Common myeloid progenitor, CD34-positive (primary cell): ENCODE measurements around the gene TSPAN17.
A peak's percentile ranks its signal among the peaks of the same experiment; 100 is the strongest.

ENCODE experiments used
- CTCF ChIA-PET: fragments of 350-600 bp; sonication (Branson Sonifier 250); formaldehyde crosslinking; loops from one replicate; lab custom pipeline; 2021; ENCODE audit warnings: antibody characterized with exemption; lab: Charles Lee
- POLR2A ChIA-PET: fragments of 350-600 bp; sonication (Branson Sonifier 250); formaldehyde crosslinking; loops from one replicate; lab custom pipeline; 2021; ENCODE audit warnings: antibody characterized with exemption; lab: Charles Lee
- DNase-seq, 3 donors: peaks; one replicate each; pipeline versions ENCODE4 v3.0.0 to v3.0.0-alpha.2; 2013
- H3K27ac ChIP-seq, 2 experiments: 1 replicate in 1 of 2; 2 replicates in 1 of 2; pipeline ENCODE4 v1.7.0; 2013; ENCODE audit warnings: inconsistent platforms in 2 of 2, low read length in 2 of 2, mild to moderate bottlenecking in 2 of 2, low read depth in 1 of 2, moderate library complexity in 1 of 2; ENCODE audit not compliant: severe bottlenecking in 2 of 2, insufficient read depth in 1 of 2, poor library complexity in 1 of 2
- H3K27me3 ChIP-seq, 5 experiments: replicated peaks in 2 of 5; 1 replicate in 3 of 5; 2 replicates in 2 of 5; pipeline versions ENCODE4 v1.6.1 to v1.7.0; 2013; ENCODE audit warnings: low read length in 4 of 5, mild to moderate bottlenecking in 2 of 5, moderate library complexity in 2 of 5, inconsistent platforms in 1 of 5; ENCODE audit not compliant: insufficient read depth in 5 of 5, control insufficient read depth in 4 of 5
- H3K36me3 ChIP-seq, 4 experiments: 1 replicate in 2 of 4; 2 replicates in 2 of 4; pipeline versions ENCODE4 v1.6.1 to v1.7.0; 2013; ENCODE audit warnings: low read length in 3 of 4, control low read depth in 1 of 4, mild to moderate bottlenecking in 1 of 4; ENCODE audit not compliant: control insufficient read depth in 4 of 4, insufficient read depth in 4 of 4
- H3K4me1 ChIP-seq, 4 experiments: 1 replicate in 3 of 4; 2 replicates in 1 of 4; pipeline versions ENCODE4 v1.6.1 to v1.7.1; 2013; ENCODE audit warnings: low read length in 3 of 4, mild to moderate bottlenecking in 3 of 4, control low read depth in 1 of 4, inconsistent platforms in 1 of 4, moderate library complexity in 1 of 4; ENCODE audit not compliant: control insufficient read depth in 4 of 4, insufficient read depth in 4 of 4; ENCODE audit errors: control extremely low read depth in 1 of 4
- H3K4me3 ChIP-seq, 7 experiments: 1 replicate in 4 of 7; 2 replicates in 3 of 7; pipeline versions ENCODE4 v1.5.1 to v1.7.0; 2013; ENCODE audit warnings: mild to moderate bottlenecking in 7 of 7, low read length in 6 of 7, moderate library complexity in 6 of 7, inconsistent platforms in 2 of 7, low read depth in 2 of 7, control low read depth in 1 of 7; ENCODE audit not compliant: insufficient read depth in 4 of 7, control insufficient read depth in 1 of 7; ENCODE audit errors: extremely low read depth in 1 of 7
- H3K9me3 ChIP-seq, 5 experiments: 1 replicate in 4 of 5; 2 replicates in 1 of 5; pipeline versions ENCODE4 v1.6.1 to v1.7.1; 2013; ENCODE audit warnings: low read length in 4 of 5, mild to moderate bottlenecking in 2 of 5, inconsistent platforms in 1 of 5, low read depth in 1 of 5, moderate library complexity in 1 of 5; ENCODE audit not compliant: control insufficient read depth in 4 of 5, insufficient read depth in 2 of 5; ENCODE audit errors: control extremely low read depth in 1 of 5
- WGBS: methylation state at CpG from one replicate; pipeline ENCODE4 v1.1.5; 2013; ENCODE audit not compliant: insufficient coverage; 5-methylcytosine and 5-hydroxymethylcytosine counted together

Gene TSPAN17

DNA sequence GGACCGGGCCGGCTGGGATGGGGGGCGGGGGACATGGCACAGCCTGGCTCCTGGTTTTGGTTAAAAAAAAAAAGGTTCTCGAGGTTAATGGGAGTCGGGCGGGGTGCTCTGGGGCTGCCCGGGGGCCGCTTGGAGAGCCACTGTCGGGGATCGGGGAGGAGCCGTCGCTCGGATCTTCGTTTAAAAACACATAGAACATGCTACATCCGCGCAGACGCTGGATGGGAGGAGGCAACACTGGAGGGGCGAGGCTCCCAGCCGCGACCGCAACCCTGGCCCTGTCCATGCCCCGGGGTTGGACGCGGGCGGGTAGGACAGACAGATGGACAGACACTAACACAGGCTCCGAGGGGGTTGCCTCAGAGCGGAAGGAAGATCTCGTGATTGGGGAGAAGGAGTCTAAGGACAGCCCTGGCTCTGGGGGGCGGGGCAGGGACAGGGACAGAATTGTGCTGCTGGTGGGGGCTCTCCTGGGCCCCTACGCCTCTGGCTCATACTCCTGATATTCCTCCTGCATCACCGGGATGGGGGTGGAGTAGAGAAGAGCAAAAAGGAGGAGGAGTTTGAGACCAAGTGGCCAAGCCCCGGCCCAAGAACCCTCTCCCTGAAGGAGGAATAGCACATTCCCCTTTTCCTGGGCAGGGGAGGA, 26.8 kb upstream of the TSPAN17 start:
- Histone ChIP-seq H3K4me1 (peaks cover 0 to 23% (median 20%) of the 10 kb centered on the region in 4 experiments), H3K27me3 (peaks cover 0 to 91% (median 39%) of the 10 kb centered on the region in 5 experiments), H3K27ac (no peak overlapping the region), H3K36me3 (no peaks in the 10 kb centered on the region), H3K4me3 (no peak overlapping the region), H3K9me3 (peaks cover 0 to 5% (median 0%) of the 10 kb centered on the region in 5 experiments)
- ChIA-PET POLR2A (no interaction called here), CTCF (interaction anchor here (1.4 to 1.7 kb wide), 2 partner anchors 10 to 33 kb away, joined by 4 to 14 read pairs; partner anchors contain the start of genes EIF4E1B and SNCB)
- 6% methylated on average over 23 of the region's 32 CpGs for WGBS
- DNase-seq = no peak

DNA sequence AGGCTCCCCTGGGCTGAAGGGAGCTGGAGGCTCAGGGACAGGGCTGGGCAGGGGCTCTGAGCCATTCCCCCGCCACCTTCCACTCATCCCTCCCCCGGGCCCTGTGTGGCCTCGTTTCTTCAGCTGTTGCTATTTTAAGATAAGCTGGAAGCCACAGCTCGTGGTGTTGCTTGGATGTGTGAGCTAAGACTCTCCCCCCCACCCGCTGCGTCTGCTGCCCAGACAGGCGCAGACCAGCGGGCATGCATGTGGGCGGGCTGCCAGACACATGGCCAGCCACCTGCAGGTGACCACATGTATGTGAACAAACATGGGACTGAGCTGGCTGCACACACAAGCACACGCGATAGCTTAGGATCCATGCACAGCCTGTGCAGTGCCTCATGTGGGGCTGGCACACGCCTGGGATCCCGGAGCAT, 25.6 kb upstream of the TSPAN17 start:
- ChIA-PET POLR2A (interaction anchor here (0.5 kb wide), 1 partner anchor 26 kb away, joined by 4 read pairs; the partner anchor contains the start of gene TSPAN17), CTCF (interaction anchor here (1.0 to 2.0 kb wide), 9 partner anchors 9 to 37 kb away, joined by 3 to 14 read pairs (median 4); partner anchors contain the start of genes EIF4E1B, SNCB and TSPAN17)
- H3K9me3 ChIP-seq = peaks cover 0 to 5% (median 0%) of the 10 kb centered on the region in 5 experiments
- H3K27ac ChIP-seq = no peak overlapping the region
- peak in 1 of 3 donors; percentile 32 for DNase-seq
- H3K27me3 ChIP-seq = peaks cover 0 to 92% (median 40%) of the 10 kb centered on the region in 5 experiments
- H3K36me3 ChIP-seq = no peaks in the 10 kb centered on the region
- H3K4me1 ChIP-seq = peaks cover 0 to 23% (median 20%) of the 10 kb centered on the region in 4 experiments
- no peak overlapping the region for H3K4me3 ChIP-seq
- 77% methylated on average over 11 of the region's 13 CpGs for WGBS

DNA sequence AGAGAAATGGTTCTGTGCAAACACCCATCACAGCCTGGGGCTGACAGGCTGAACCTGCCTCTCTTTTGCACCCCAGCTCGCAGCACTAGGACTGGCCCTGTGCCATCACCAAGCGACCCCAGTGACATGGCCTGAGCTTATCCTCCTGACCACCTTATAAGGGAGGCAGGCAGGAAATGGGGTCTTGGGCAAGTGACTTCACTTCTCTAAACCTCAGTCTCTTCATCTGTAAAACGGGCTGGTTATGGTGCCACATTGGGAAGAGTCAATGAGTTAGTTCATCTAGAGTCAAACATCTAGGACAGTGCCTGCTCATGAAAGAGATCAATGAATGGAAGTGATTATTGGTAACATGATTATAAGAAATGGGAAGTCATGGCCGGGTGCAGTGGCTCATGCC, 23.1 kb upstream of the TSPAN17 start:
- H3K36me3 ChIP-seq = no peaks in the 10 kb centered on the region
- no peak for DNase-seq
- H3K4me1 ChIP-seq = peaks cover 0 to 20% (median 15%) of the 10 kb centered on the region in 4 experiments
- no peak overlapping the region for H3K4me3 ChIP-seq
- peaks cover 0 to 94% (median 36%) of the 10 kb centered on the region in 5 experiments for H3K27me3 ChIP-seq
- WGBS = 90% methylated on average over 3 of the region's 4 CpGs
- H3K9me3 ChIP-seq = peaks cover 0 to 5% (median 0%) of the 10 kb centered on the region in 5 experiments
- no peak overlapping the region for H3K27ac ChIP-seq
- POLR2A ChIA-PET = no interaction called here
- CTCF ChIA-PET = interaction anchor here (1.0 to 1.1 kb wide), 2 partner anchors 16 to 51 kb away, joined by 3 to 5 read pairs; no protein-coding TSS in a partner anchor

DNA sequence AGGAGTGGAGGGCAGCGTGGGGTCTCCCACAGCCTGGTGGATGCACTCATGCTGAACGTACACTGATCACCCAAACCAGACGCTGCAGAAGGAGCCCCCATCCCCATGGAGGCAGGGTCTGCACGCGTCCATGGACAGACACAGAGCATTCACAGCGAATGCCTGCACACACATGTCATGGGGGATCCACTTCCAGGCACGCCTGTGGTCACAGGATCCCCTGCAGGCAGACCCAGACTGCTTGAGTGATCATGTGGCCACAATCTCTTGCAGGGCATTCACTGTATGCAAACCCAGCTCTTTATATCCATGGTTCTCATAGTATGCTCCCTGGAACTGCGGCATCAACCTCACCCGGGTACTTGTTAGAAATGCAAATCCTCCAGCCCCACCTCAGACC, 22.3 kb upstream of the TSPAN17 start:
- WGBS = 75% methylated on average over 9 of the region's 9 CpGs
- POLR2A ChIA-PET = no interaction called here
- peaks cover 0 to 94% (median 30%) of the 10 kb centered on the region in 5 experiments for H3K27me3 ChIP-seq
- H3K4me1 ChIP-seq = peaks cover 0 to 14% (median 13%) of the 10 kb centered on the region in 4 experiments
- CTCF ChIA-PET = no interaction called here
- no peak for DNase-seq
- no peaks in the 10 kb centered on the region for H3K36me3 ChIP-seq
- no peak overlapping the region for H3K4me3 ChIP-seq
- H3K27ac ChIP-seq = no peak overlapping the region
- no peaks in the 10 kb centered on the region for H3K9me3 ChIP-seq

DNA sequence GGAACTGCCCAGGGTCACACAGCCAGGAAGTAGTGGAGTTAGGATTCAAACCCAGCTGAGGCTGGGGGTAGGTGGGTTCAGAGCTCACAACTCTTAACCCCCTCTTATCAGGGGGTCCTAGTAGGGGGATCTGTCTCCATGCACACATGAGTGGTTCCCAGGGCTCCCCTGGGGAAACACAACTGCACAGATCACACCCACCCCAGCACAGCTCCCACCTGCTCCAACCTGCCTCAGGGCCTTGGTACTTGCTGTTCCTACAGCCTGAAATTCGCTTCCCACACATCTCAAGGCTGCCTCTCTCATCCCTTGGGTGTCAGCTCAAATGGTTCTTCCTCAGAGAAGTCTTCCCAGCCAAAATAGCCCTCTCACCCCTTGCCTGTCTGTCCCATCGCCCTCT, 21.8 kb upstream of the TSPAN17 start:
- 100% methylated on average over 2 of the region's 2 CpGs for WGBS
- DNase-seq = no peak
- Histone ChIP-seq H3K9me3 (no peaks in the 10 kb centered on the region), H3K27ac (no peak overlapping the region), H3K4me1 (peaks cover 0 to 14% (median 12%) of the 10 kb centered on the region in 4 experiments), H3K36me3 (no peaks in the 10 kb centered on the region), H3K27me3 (peaks cover 0 to 93% (median 27%) of the 10 kb centered on the region in 5 experiments), H3K4me3 (no peak overlapping the region)
- CTCF ChIA-PET = interaction anchor here (0.8 kb wide), 1 partner anchor 14 kb away, joined by 3 read pairs; no protein-coding TSS in a partner anchor
- POLR2A ChIA-PET = no interaction called here

GRCh38 chr5:176625966-176626875, 21.1 kb upstream of the TSPAN17 start:
- POLR2A ChIA-PET = no interaction called here
- CTCF ChIA-PET = interaction anchor here (0.8 to 1.4 kb wide), 2 partner anchors 13 to 15 kb away, joined by 3 read pairs; no protein-coding TSS in a partner anchor
- no peak overlapping the region for H3K4me3 ChIP-seq
- DNase-seq = no peak
- H3K27ac ChIP-seq = no peak overlapping the region
- H3K4me1 ChIP-seq = peaks cover 2 to 15% (median 12%) of the 10 kb centered on the region in 4 experiments
- no peaks in the 10 kb centered on the region for H3K36me3 ChIP-seq
- peaks cover 7 to 93% (median 28%) of the 10 kb centered on the region in 5 experiments for H3K27me3 ChIP-seq
- H3K9me3 ChIP-seq = no peaks in the 10 kb centered on the region
- WGBS = 83% methylated on average over 17 of the region's 25 CpGs
